IMR-90 (cell line): ENCODE data around the gene ATP10A. TPM values are rescaled to one million over a fixed set of nuclear protein-coding genes. Genes with fewer than 3 reads are reported as not detected.

Source experiments
- ATAC-seq: fragments of 200-7000 bp; cut with Tn5 transposase; 2 replicates; pipeline ENCODE4 v1.9.1; 2020; ENCODE audit warnings: low read depth, mild to moderate bottlenecking, moderate library complexity
- BruUV-seq: library from RNA; stranded (reverse); fragments of 400-500 nt; replicated peaks from 2 replicates; lab custom pipeline; 2021; lab: Mats Ljungman, UMichigan
- CTCF ChIA-PET: fragments of 300-600 bp; formaldehyde crosslinking; extraction: SDS; loops from one replicate; lab custom pipeline; 2021; ENCODE audit warnings: antibody characterized with exemption; lab: Yijun Ruan, JAX
- POLR2A ChIA-PET: fragments of 300-600 bp; sonication (Branson Sonifier 250); formaldehyde crosslinking; loops from one replicate; lab custom pipeline; 2022; ENCODE audit warnings: antibody characterized with exemption; ENCODE audit not compliant: unreplicated experiment; lab: Charles Lee
- DNase-seq: peaks from one replicate; pipeline ENCODE4 v3.0.0; 2013
- H2AFZ ChIP-seq: replicated peaks from 2 replicates; pipeline ENCODE3; 2013; ENCODE audit warnings: low read length, mild to moderate bottlenecking; ENCODE audit not compliant: poor library complexity
- H2AK5ac ChIP-seq: 2 replicates; pipeline ENCODE4 v1.6.1; 2013; ENCODE audit warnings: low read depth, low read length, inconsistent platforms
- H2AK9ac ChIP-seq: replicated peaks from 2 replicates; pipeline ENCODE3; 2013; ENCODE audit warnings: mild to moderate bottlenecking, low read depth, low read length, moderate library complexity; ENCODE audit not compliant: poor library complexity
- H2BK120ac ChIP-seq: 2 replicates; pipeline ENCODE4 v1.6.1; 2013; ENCODE audit warnings: low read depth, low read length, inconsistent platforms
- H2BK15ac ChIP-seq: 3 replicates; pipeline ENCODE4 v1.6.1; 2013; ENCODE audit warnings: low read depth, low read length, inconsistent platforms
- H2BK20ac ChIP-seq: 2 replicates; pipeline ENCODE4 v1.6.1; 2013; ENCODE audit warnings: low read depth, mild to moderate bottlenecking, inconsistent platforms, low read length, moderate library complexity
- H2BK5ac ChIP-seq: 2 replicates; pipeline ENCODE4 v1.6.1; 2013; ENCODE audit warnings: mild to moderate bottlenecking, low read depth, low read length, inconsistent platforms; ENCODE audit not compliant: poor library complexity, severe bottlenecking
- H3K14ac ChIP-seq: replicated peaks from 2 replicates; pipeline ENCODE4 v1.6.1; 2013; ENCODE audit warnings: low read depth, low read length, inconsistent platforms
- H3K18ac ChIP-seq: 2 replicates; pipeline ENCODE4 v1.6.1; 2013; ENCODE audit warnings: low read depth, low read length, control low read depth
- H3K23ac ChIP-seq: 2 replicates; pipeline ENCODE4 v1.6.1; 2013; ENCODE audit warnings: low read depth, low read length, inconsistent platforms
- H3K27ac ChIP-seq: 2 replicates; pipeline ENCODE4 v1.5.1; 2013; ENCODE audit warnings: mild to moderate bottlenecking, control low read depth, low read length; ENCODE audit not compliant: insufficient read depth
- H3K27me3 ChIP-seq: 2 replicates; pipeline ENCODE4 v1.6.1; 2013; ENCODE audit warnings: low read length; ENCODE audit not compliant: control insufficient read depth, insufficient read depth
- H3K36me3 ChIP-seq: 2 replicates; pipeline ENCODE4 v1.6.1; 2013; ENCODE audit warnings: low read length, mixed read lengths; ENCODE audit not compliant: control insufficient read depth, insufficient read depth
- H3K4ac ChIP-seq: 2 replicates; pipeline ENCODE4 v1.6.1; 2013; ENCODE audit warnings: low read depth, low read length, inconsistent platforms
- H3K4me1 ChIP-seq: 2 replicates; pipeline ENCODE4 v1.6.1; 2013; ENCODE audit warnings: low read length, mixed read lengths; ENCODE audit not compliant: control insufficient read depth, insufficient read depth
- H3K4me2 ChIP-seq: 2 replicates; pipeline ENCODE4 v1.6.1; 2013; ENCODE audit warnings: low read depth, mild to moderate bottlenecking, control low read depth, low read length, moderate library complexity
- H3K4me3 ChIP-seq: 2 replicates; pipeline ENCODE4 v1.5.1; 2013; ENCODE audit warnings: low read depth, mild to moderate bottlenecking, control low read depth, low read length, moderate library complexity; ENCODE audit not compliant: insufficient read depth
- H3K56ac ChIP-seq: 2 replicates; pipeline ENCODE4 v1.6.1; 2013; ENCODE audit warnings: low read length, inconsistent platforms; ENCODE audit not compliant: insufficient read depth; ENCODE audit errors: extremely low read depth
- H3K79me1 ChIP-seq, 2 experiments: 2 replicates each; pipeline ENCODE4 v1.6.1; 2013; ENCODE audit warnings: low read length in 2 of 2, inconsistent platforms in 1 of 2, low read depth in 1 of 2
- H3K9ac ChIP-seq: 2 replicates; pipeline ENCODE4 v1.6.1; 2013; ENCODE audit warnings: low read depth, low read length, control low read depth
- H3K9me1 ChIP-seq: 2 replicates; pipeline ENCODE4 v1.6.1; 2013; ENCODE audit warnings: low read length, inconsistent platforms; ENCODE audit not compliant: insufficient read depth
- H3K9me3 ChIP-seq: 2 replicates; pipeline ENCODE4 v1.6.1; 2013; ENCODE audit warnings: low read length; ENCODE audit not compliant: control insufficient read depth, insufficient read depth
- H4K20me1 ChIP-seq: 2 replicates; pipeline ENCODE4 v1.6.1; 2013; ENCODE audit warnings: low read length, inconsistent platforms; ENCODE audit not compliant: insufficient read depth
- H4K5ac ChIP-seq: 2 replicates; pipeline ENCODE4 v1.6.1; 2013; ENCODE audit warnings: mild to moderate bottlenecking, low read depth, low read length, control low read depth
- H4K8ac ChIP-seq, 2 experiments: 2 replicates each; pipeline ENCODE4 v1.6.1; 2013; ENCODE audit warnings: low read depth in 2 of 2, low read length in 2 of 2, control low read depth in 1 of 2, inconsistent platforms in 1 of 2
- H4K91ac ChIP-seq: 2 replicates; pipeline ENCODE4 v1.6.1; 2013; ENCODE audit warnings: low read depth, low read length, inconsistent platforms; ENCODE audit not compliant: insufficient read depth
- BHLHE40 ChIP-seq: fragments of 150-350 bp; IDR thresholded peaks from 2 replicates; pipeline ENCODE4 v1.6.1; 2016; ENCODE audit warnings: mild to moderate bottlenecking, low read depth, low read length
- CEBPB ChIP-seq: IDR thresholded peaks from 2 replicates; pipeline ENCODE4 v1.6.1; 2012; ENCODE audit warnings: low read depth, low read length, improper control_type of control experiment
- CHD1 ChIP-seq: IDR thresholded peaks from 2 replicates; pipeline ENCODE4 v1.6.1; 2012; ENCODE audit warnings: low read depth, low read length, improper control_type of control experiment
- ELK1 ChIP-seq: fragments of 150-350 bp; IDR thresholded peaks from 2 replicates; pipeline ENCODE4 v1.6.1; 2016; ENCODE audit warnings: low read depth, mild to moderate bottlenecking, low read length, moderate library complexity, borderline replicate concordance
- FOS ChIP-seq: fragments of 150-350 bp; IDR thresholded peaks from 2 replicates; pipeline ENCODE4 v1.6.1; 2016; ENCODE audit warnings: low read depth, low read length
- MAZ ChIP-seq: IDR thresholded peaks from 2 replicates; pipeline ENCODE4 v1.6.1; 2012; ENCODE audit warnings: low read depth, mild to moderate bottlenecking, low read length, improper control_type of control experiment, moderate library complexity, borderline replicate concordance
- MXI1 ChIP-seq: IDR thresholded peaks from 2 replicates; pipeline ENCODE4 v1.6.1; 2012; ENCODE audit warnings: low read depth, mild to moderate bottlenecking, low read length, moderate library complexity, borderline replicate concordance
- NFE2L2 ChIP-seq: fragments of 150-350 bp; IDR thresholded peaks from 2 replicates; pipeline ENCODE4 v1.6.1; 2016; ENCODE audit warnings: low read depth, mild to moderate bottlenecking, low read length
- RAD21 ChIP-seq: IDR thresholded peaks from 2 replicates; pipeline ENCODE4 v1.6.1; 2012; ENCODE audit warnings: low read length, improper control_type of control experiment
- RCOR1 ChIP-seq: IDR thresholded peaks from 2 replicates; pipeline ENCODE4 v1.6.1; 2012; ENCODE audit warnings: mild to moderate bottlenecking, low read length, improper control_type of control experiment; ENCODE audit not compliant: insufficient replicate concordance
- RFX5 ChIP-seq: IDR thresholded peaks from 2 replicates; pipeline ENCODE4 v1.8.0; 2012; ENCODE audit warnings: low read depth, mild to moderate bottlenecking, low read length, moderate library complexity
- SMC3 ChIP-seq: fragments of 150-350 bp; IDR thresholded peaks from 2 replicates; pipeline ENCODE4 v1.6.1; 2016; ENCODE audit warnings: low read depth, mild to moderate bottlenecking, antibody characterized with exemption, low read length, moderate library complexity
- USF2 ChIP-seq: fragments of 150-350 bp; IDR thresholded peaks from 2 replicates; pipeline ENCODE4 v1.6.1; 2017; ENCODE audit warnings: mild to moderate bottlenecking, antibody characterized with exemption, low read length, low read depth
- WGBS, 2 experiments: methylation state at CpG; one replicate each; pipeline versions ENCODE4 v1.1.5 to v1.1.7; 2013; ENCODE audit warnings: missing lambda C conversion rate in 2 of 2; ENCODE audit not compliant: insufficient read length in 1 of 2; ENCODE audit errors: extremely low coverage in 2 of 2; 5-methylcytosine and 5-hydroxymethylcytosine counted together
- dilution Hi-C: fragments of 300-500 bp; cut with HindIII; formaldehyde crosslinking; loops from one replicate; pipeline ENCODE4 v1.14.3; 2018; ENCODE audit warnings: low sequenced_read_pairs; ENCODE audit not compliant: unreplicated experiment
- in situ Hi-C: fragments of 300-500 bp; cut with MboI; formaldehyde crosslinking; loops from 3 replicates; pipeline ENCODE4 v1.14.3; 2019; ENCODE audit warnings: low sequenced_read_pairs, inconsistent platforms, mixed read lengths
- intact Hi-C: fragments of 100-400 bp; cut with micrococcal nuclease; formaldehyde crosslinking; loops from 2 replicates; pipeline ENCODE4 v1.10.0; 2022
- polyA plus RNA-seq, 3 experiments: library from polyadenylated mRNA; depleted of rRNA; stranded (reverse); fragments of >200 nt; gene quantifications; 2 replicates each; pipeline ENCODE4 v1.2.3, GENCODE V29; 2012; ENCODE audit warnings: low replicate concordance in 1 of 3
- total RNA-seq: library from RNA; depleted of rRNA; stranded (reverse); fragments of >200 nt; gene quantifications from 2 replicates; pipeline ENCODE4 v1.2.3, GENCODE V29; 2012

ATP10A gene
- total and polyA plus RNA-seq, 2 of the 4 experiments (the other 2 are of a cell fraction) = 13.8 to 16.0 TPM

- no TSS peak for BruUV-seq
- Histone ChIP-seq H2AK9ac (no peak overlapping the region), H3K27me3 (no peaks in the 10 kb centered on the region), H3K56ac (no peak overlapping the region), H3K9me1 (peaks cover 15% of the 10 kb centered on the region), H3K4ac (no peak overlapping the region), H4K20me1 (no peaks in the 10 kb centered on the region), H2AK5ac (no peak overlapping the region), H3K23ac (no peak overlapping the region), H3K18ac (no peak overlapping the region), H3K14ac (no peak overlapping the region), H2BK15ac (no peak overlapping the region), H3K36me3 (no peaks in the 10 kb centered on the region; the same call in 1 of the 2 replicates), H4K91ac (no peak overlapping the region), H4K8ac (no peak overlapping the region), H2BK20ac (no peak overlapping the region), H2AFZ (no peak overlapping the region), H3K79me1 (peaks cover 10 to 28% of the 10 kb centered on the region in 2 experiments), H3K9ac (no peak overlapping the region), H3K4me3 (no peak overlapping the region), H3K4me1 (peaks cover 3% of the 10 kb centered on the region), H4K5ac (no peak overlapping the region), H3K27ac (no peak overlapping the region), H2BK5ac (no peak overlapping the region), H3K9me3 (no peaks in the 10 kb centered on the region), H2BK120ac (no peak overlapping the region), H3K4me2 (no peak overlapping the region)
- dilution Hi-C loops = no loop called here
- in situ Hi-C loops = no loop called here
- DNase-seq (no peak), ATAC-seq (no peak)
- ChIA-PET POLR2A (no interaction called here), CTCF (no interaction called here)
- WGBS, 2 experiments = no CpG with 5 or more reads among the region's 2 CpGs
- intact Hi-C loops = no loop called here
- TF ChIP-seq USF2 (no peak), BHLHE40 (no peak), CEBPB (no peak), MXI1 (no peak), CHD1 (no peak), NFE2L2 (no peak), MAZ (no peak), ELK1 (no peak), RCOR1 (no peak), RAD21 (no peak), SMC3 (no peak), FOS (no peak), RFX5 (no peak)
These were observed 131.7 kb downstream of the ATP10A start for GRCh38 chr15:25731411-25731810.
